GM23338 (cell line): ENCODE data around the gene ADGRG2. TPM values are rescaled to one million over a fixed set of nuclear protein-coding genes. Genes with fewer than 3 reads are reported as not detected.

Experiments
- ATAC-seq: fragments of 200-7000 bp; cut with Tn5 transposase; 3 replicates; pipeline ENCODE4 v1.9.1; 2020
- DNase-seq: peaks from one replicate; pipeline ENCODE4 v3.0.0-alpha.2; 2015; ENCODE audit warnings: low spot score
- H2AFZ ChIP-seq: fragments of 200-600 bp; sonication (generic); 2 replicates; pipeline ENCODE4 v1.8.0; 2016; ENCODE audit warnings: antibody characterized with exemption, mild to moderate bottlenecking, moderate library complexity
- H3F3A ChIP-seq: fragments of 200-600 bp; sonication (generic); replicated peaks from 2 replicates; pipeline ENCODE4 v1.8.0; 2017; ENCODE audit warnings: antibody characterized with exemption, mixed run types, low read depth
- H3K27ac ChIP-seq: fragments of 200-600 bp; sonication (generic); 2 replicates; pipeline ENCODE4 v1.6.1; 2016; ENCODE audit warnings: low read depth
- H3K27me3 ChIP-seq: fragments of 200-600 bp; sonication (generic); 2 replicates; pipeline ENCODE4 v1.8.0; 2016; ENCODE audit warnings: mild to moderate bottlenecking, mixed run types, moderate library complexity; ENCODE audit not compliant: insufficient read depth
- H3K36me3 ChIP-seq: fragments of 200-600 bp; sonication (generic); 2 replicates; pipeline ENCODE4 v1.8.0; 2016; ENCODE audit warnings: mild to moderate bottlenecking; ENCODE audit not compliant: insufficient read depth
- H3K4me1 ChIP-seq: fragments of 200-600 bp; sonication (generic); 2 replicates; pipeline ENCODE4 v1.8.0; 2016; ENCODE audit warnings: mild to moderate bottlenecking, moderate library complexity; ENCODE audit not compliant: insufficient read depth
- H3K4me2 ChIP-seq: fragments of 200-600 bp; sonication (generic); 2 replicates; pipeline ENCODE4 v1.7.1; 2017; ENCODE audit warnings: mixed run types
- H3K4me3 ChIP-seq: fragments of 200-600 bp; sonication (generic); 2 replicates; pipeline ENCODE4 v1.6.1; 2016; ENCODE audit warnings: mixed run types
- H3K79me2 ChIP-seq: fragments of 200-600 bp; sonication (generic); replicated peaks from 2 replicates; pipeline ENCODE4 v1.8.0; 2017; ENCODE audit warnings: mild to moderate bottlenecking; ENCODE audit not compliant: insufficient read depth
- H3K9me2 ChIP-seq: fragments of 200-600 bp; sonication (generic); 2 replicates; pipeline ENCODE4 v1.8.0; 2017; ENCODE audit not compliant: insufficient read depth
- H4K20me1 ChIP-seq: fragments of 200-600 bp; sonication (generic); replicated peaks from 2 replicates; pipeline ENCODE4 v1.8.0; 2017; ENCODE audit warnings: mild to moderate bottlenecking; ENCODE audit not compliant: insufficient read depth
- H3K27ac Mint-ChIP-seq: 2 replicates; pipeline ENCODE4 v1.8.0; 2020; ENCODE audit warnings: inconsistent platforms, mild to moderate bottlenecking, moderate library complexity, mixed read lengths
- H3K27me3 Mint-ChIP-seq: 3 replicates; pipeline ENCODE4 v1.8.0; 2022; ENCODE audit warnings: low read depth, mild to moderate bottlenecking, moderate library complexity, mixed read lengths, inconsistent platforms; ENCODE audit not compliant: insufficient read depth, poor library complexity
- H3K36me3 Mint-ChIP-seq: 3 replicates; pipeline ENCODE4 v1.8.0; 2021; ENCODE audit warnings: low read depth, mild to moderate bottlenecking, inconsistent platforms, moderate library complexity, mixed read lengths
- H3K4me1 Mint-ChIP-seq: 3 replicates; pipeline ENCODE4 v1.8.0; 2020; ENCODE audit warnings: mild to moderate bottlenecking, inconsistent platforms, mixed read lengths
- H3K4me3 Mint-ChIP-seq: 3 replicates; pipeline ENCODE4 v1.8.0; 2021; ENCODE audit warnings: moderate library complexity, mild to moderate bottlenecking, inconsistent platforms, mixed read lengths
- H3K9me3 Mint-ChIP-seq: 3 replicates; pipeline ENCODE4 v1.8.0; 2020; ENCODE audit warnings: moderate library complexity, mild to moderate bottlenecking, inconsistent platforms, mixed read lengths
- CTCF ChIP-seq, 2 experiments: fragments of 200-600 bp in 1 of 2; sonication (generic) in 1 of 2; conservative IDR thresholded peaks; 2 replicates each; pipeline versions ENCODE4 v1.5.1 to v1.6.1; 2016 to 2017; ENCODE audit warnings: antibody characterized with exemption in 2 of 2, low read depth in 2 of 2, mild to moderate bottlenecking in 2 of 2, moderate library complexity in 1 of 2
- EZH2phosphoT487 ChIP-seq: fragments of 200-600 bp; sonication (generic); IDR thresholded peaks from one replicate; pipeline ENCODE4 v1.8.1; 2018; ENCODE audit warnings: antibody characterized with exemption; ENCODE audit not compliant: unreplicated experiment
- JUNB ChIP-seq: IDR thresholded peaks from one replicate; pipeline ENCODE4 v1.6.1; 2016; ENCODE audit warnings: antibody characterized with exemption; ENCODE audit not compliant: unreplicated experiment
- POLR2AphosphoS5 ChIP-seq: IDR thresholded peaks from 2 replicates; pipeline ENCODE4 v1.6.1; 2016; ENCODE audit warnings: antibody characterized with exemption, low read depth
- REST ChIP-seq: IDR thresholded peaks from one replicate; pipeline ENCODE4 v1.6.1; 2018; ENCODE audit warnings: antibody characterized with exemption; ENCODE audit not compliant: unreplicated experiment
- STAT1 ChIP-seq: IDR thresholded peaks from one replicate; pipeline ENCODE4 v1.6.1; 2016; ENCODE audit warnings: antibody characterized with exemption; ENCODE audit not compliant: unreplicated experiment
- ZNF114 ChIP-seq: fragments of 250-450 bp; sonication (Bioruptor Pico); IDR thresholded peaks from 2 replicates; pipeline ENCODE4 v1.5.0; 2020; ENCODE audit warnings: mild to moderate bottlenecking, moderate library complexity
- ZNF331 ChIP-seq: fragments of 250-450 bp; sonication (Bioruptor Pico); IDR thresholded peaks from 2 replicates; pipeline ENCODE4 v1.5.0; 2020; ENCODE audit warnings: low read depth, mild to moderate bottlenecking, moderate library complexity
- polyA plus RNA-seq: library from polyadenylated mRNA; unstranded; fragments of >200 nt; fragmentation: Nextera tagmentation; extraction: Ambion mirVana; gene quantifications from 2 replicates; pipeline ENCODE4 v1.2.1, GENCODE V29; 2016
- total RNA-seq: library from RNA; depleted of rRNA; stranded (reverse); fragments of >200 nt; shearing (Covaris generic); gene quantifications from 2 replicates; pipeline ENCODE4 v1.2.3, GENCODE V29; 2014

ADGRG2 gene
- total and polyA plus RNA-seq, 2 experiments from 2014 or later: 4.0 to 10.8 TPM

GRCh38 chrX:18949944-18950301 lies 172.3 kb downstream of the ADGRG2 start (continued):
- TF ChIP-seq REST (no peak), CTCF (conservative IDR thresholded peaks at IDR 0.05; ENCODE audit: low read depth in 2 of 2) (no peak), POLR2AphosphoS5 (no peak), STAT1 (no peak)

DNA sequence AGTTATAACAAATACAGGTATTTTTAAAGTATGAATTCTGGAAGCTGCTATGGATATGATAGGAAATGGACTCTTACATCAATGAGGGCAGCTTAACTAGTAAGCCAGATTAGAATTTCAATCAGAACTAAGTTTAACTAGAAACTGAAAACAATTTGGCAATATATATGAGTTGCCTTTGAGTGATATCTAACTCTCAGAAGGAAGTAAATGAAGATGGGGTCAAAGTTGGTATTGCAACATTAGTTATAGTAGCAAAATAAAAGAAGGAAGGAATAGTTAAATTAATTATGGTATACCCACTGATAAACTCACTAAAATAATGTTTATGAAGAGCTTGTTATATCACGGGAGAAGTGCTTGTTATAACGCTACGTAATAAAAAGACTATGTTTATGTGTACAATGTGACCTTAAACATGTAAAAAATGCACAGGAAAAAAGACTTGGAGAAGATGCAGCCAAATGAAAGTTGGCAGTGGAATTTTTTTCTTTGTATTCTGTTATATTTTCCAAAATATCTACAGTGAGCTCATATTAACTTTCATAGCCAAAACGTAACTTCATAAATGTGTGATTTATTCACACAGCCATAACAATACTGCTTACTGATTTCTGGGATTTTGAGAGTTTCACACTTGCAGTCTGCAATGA lies 172.9 kb downstream of the ADGRG2 start:
- no peak overlapping the region for H3K4me2 ChIP-seq
- H3K27me3 ChIP-seq: no peaks in the 10 kb centered on the region
- no peaks in the 10 kb centered on the region for H3F3A ChIP-seq
- no peak overlapping the region for H2AFZ ChIP-seq
- peaks cover 2% of the 10 kb centered on the region for H3K27me3 Mint-ChIP-seq
- no peak for ATAC-seq
- H3K9me2 ChIP-seq: no peaks in the 10 kb centered on the region
- H4K20me1 ChIP-seq: no peaks in the 10 kb centered on the region
- no peaks in the 10 kb centered on the region for H3K9me3 Mint-ChIP-seq
- H3K36me3 Mint-ChIP-seq: peaks cover 25% of the 10 kb centered on the region
- no peak for DNase-seq
- no peaks in the 10 kb centered on the region for H3K36me3 ChIP-seq
- H3K4me3 Mint-ChIP-seq: no peak overlapping the region
- no peaks in the 10 kb centered on the region for H3K79me2 ChIP-seq
- no peaks in the 10 kb centered on the region for H3K4me1 ChIP-seq
- 0 out of 3 replicates have a peak, but pooled peaks cover 2% of the 10 kb centered on the region for H3K4me1 Mint-ChIP-seq
- no peak overlapping the region for H3K27ac Mint-ChIP-seq
- no peak overlapping the region for H3K4me3 ChIP-seq
- H3K27ac ChIP-seq: no peak overlapping the region
- TF ChIP-seq STAT1 (no peak), ZNF114 (CRISPR knock-in tag) (no peak), POLR2AphosphoS5 (no peak), ZNF331 (CRISPR knock-in tag) (no peak), CTCF (conservative IDR thresholded peaks at IDR 0.05; ENCODE audit: low read depth in 2 of 2) (no peak), EZH2phosphoT487 (no peak), REST (no peak), JUNB (no peak)
